Osteocyte (in vitro differentiated cells): ENCODE data around the gene ITGA11. TPM values are rescaled to one million over a fixed set of nuclear protein-coding genes. Genes with fewer than 3 reads are reported as not detected.

Experiments
- DNase-seq: peaks from one replicate; pipeline ENCODE4 v3.0.0; 2021; ENCODE audit warnings: mixed read lengths; ENCODE audit not compliant: unreplicated experiment; ENCODE audit errors: extremely low spot score
- H3K27ac Mint-ChIP-seq: one replicate; pipeline ENCODE4 v1.8.0; 2021; ENCODE audit warnings: mild to moderate bottlenecking, mixed read lengths; ENCODE audit not compliant: unreplicated experiment
- H3K27me3 Mint-ChIP-seq: one replicate; pipeline ENCODE4 v1.8.0; 2021; ENCODE audit warnings: mixed read lengths; ENCODE audit not compliant: unreplicated experiment
- H3K36me3 Mint-ChIP-seq: one replicate; pipeline ENCODE4 v1.8.0; 2021; ENCODE audit warnings: mixed read lengths; ENCODE audit not compliant: unreplicated experiment
- H3K4me1 Mint-ChIP-seq: one replicate; pipeline ENCODE4 v1.8.0; 2021; ENCODE audit warnings: mixed read lengths; ENCODE audit not compliant: unreplicated experiment
- H3K4me3 Mint-ChIP-seq: one replicate; pipeline ENCODE4 v1.8.0; 2021; ENCODE audit warnings: mild to moderate bottlenecking, moderate library complexity, mixed read lengths; ENCODE audit not compliant: unreplicated experiment
- H3K9me3 Mint-ChIP-seq: one replicate; pipeline ENCODE4 v1.8.0; 2021; ENCODE audit warnings: mixed read lengths; ENCODE audit not compliant: unreplicated experiment
- CTCF ChIP-seq: fragments of 200-600 bp; sonication (generic); IDR thresholded peaks from 2 replicates; pipeline ENCODE4 v1.5.0; 2021; ENCODE audit warnings: antibody characterized with exemption, mild to moderate bottlenecking, moderate library complexity
- total RNA-seq: library from RNA; stranded (reverse); gene quantifications from 2 replicates; pipeline ENCODE4 v1.2.1, GENCODE V29; 2021

Gene ITGA11
- total RNA-seq, 1 donor from 2014 or later: 1,149 TPM

- peaks cover 53% of the 10 kb centered on the region for H3K4me1 Mint-ChIP-seq
- no peaks in the 10 kb centered on the region for H3K9me3 Mint-ChIP-seq
- H3K27me3 Mint-ChIP-seq: no peaks in the 10 kb centered on the region
- peaks cover 51% of the 10 kb centered on the region for H3K36me3 Mint-ChIP-seq
- no peak overlapping the region for H3K4me3 Mint-ChIP-seq
- no peak for DNase-seq
- TF ChIP-seq CTCF: no peak
- H3K27ac Mint-ChIP-seq: no peak overlapping the region
These were observed 68.6 kb downstream of the ITGA11 start for GRCh38 chr15:68363353-68363752.

- TF ChIP-seq CTCF: no peak
- Mint-ChIP-seq H3K27me3 (no peaks in the 10 kb centered on the region), H3K4me1 (peaks cover 47% of the 10 kb centered on the region), H3K4me3 (no peak overlapping the region), H3K36me3 (peaks cover 52% of the 10 kb centered on the region), H3K9me3 (no peaks in the 10 kb centered on the region), H3K27ac (no peak overlapping the region)
- no peak for DNase-seq
These were observed 69.3 kb downstream of the ITGA11 start for GRCh38 chr15:68362537-68363126.

- no peak overlapping the region for H3K27ac Mint-ChIP-seq
- H3K36me3 Mint-ChIP-seq: peaks cover 48% of the 10 kb centered on the region
- H3K27me3 Mint-ChIP-seq: no peaks in the 10 kb centered on the region
- no peak for TF ChIP-seq CTCF
- H3K9me3 Mint-ChIP-seq: no peaks in the 10 kb centered on the region
- peaks cover 30% of the 10 kb centered on the region for H3K4me1 Mint-ChIP-seq
- no peak for DNase-seq
- H3K4me3 Mint-ChIP-seq: no peak overlapping the region
These were observed 71.2 kb downstream of the ITGA11 start for GRCh38 chr15:68360721-68361120.

GRCh38 chr15:68356778-68357177, 75.2 kb downstream of the ITGA11 start:
- Mint-ChIP-seq H3K27ac (peak overlapping the region; percentile 100), H3K9me3 (no peaks in the 10 kb centered on the region), H3K36me3 (peaks cover 65% of the 10 kb centered on the region), H3K4me3 (no peak overlapping the region), H3K27me3 (no peaks in the 10 kb centered on the region), H3K4me1 (peaks cover 54% of the 10 kb centered on the region)
- TF ChIP-seq CTCF: no peak
- no peak for DNase-seq

- no peak for DNase-seq
- no peak overlapping the region for H3K4me3 Mint-ChIP-seq
These were observed 77.0 kb downstream of the ITGA11 start for GRCh38 chr15:68354923-68355322.

More at GRCh38 chr15:68354923-68355322, 77.0 kb downstream of the ITGA11 start:
- Mint-ChIP-seq H3K9me3 (no peaks in the 10 kb centered on the region), H3K4me1 (peaks cover 49% of the 10 kb centered on the region), H3K27ac (peak overlapping the region; percentile 100), H3K27me3 (no peaks in the 10 kb centered on the region), H3K36me3 (peaks cover 72% of the 10 kb centered on the region)
- no peak for TF ChIP-seq CTCF
